ENCODE results near the gene KAZN. TPM values are rescaled to one million over a fixed set of nuclear protein-coding genes. Genes with fewer than 3 reads are reported as not detected.

The KAZN gene
- polyA plus RNA-seq, 1 donor from 2014 or later: 20.6 TPM

DNA sequence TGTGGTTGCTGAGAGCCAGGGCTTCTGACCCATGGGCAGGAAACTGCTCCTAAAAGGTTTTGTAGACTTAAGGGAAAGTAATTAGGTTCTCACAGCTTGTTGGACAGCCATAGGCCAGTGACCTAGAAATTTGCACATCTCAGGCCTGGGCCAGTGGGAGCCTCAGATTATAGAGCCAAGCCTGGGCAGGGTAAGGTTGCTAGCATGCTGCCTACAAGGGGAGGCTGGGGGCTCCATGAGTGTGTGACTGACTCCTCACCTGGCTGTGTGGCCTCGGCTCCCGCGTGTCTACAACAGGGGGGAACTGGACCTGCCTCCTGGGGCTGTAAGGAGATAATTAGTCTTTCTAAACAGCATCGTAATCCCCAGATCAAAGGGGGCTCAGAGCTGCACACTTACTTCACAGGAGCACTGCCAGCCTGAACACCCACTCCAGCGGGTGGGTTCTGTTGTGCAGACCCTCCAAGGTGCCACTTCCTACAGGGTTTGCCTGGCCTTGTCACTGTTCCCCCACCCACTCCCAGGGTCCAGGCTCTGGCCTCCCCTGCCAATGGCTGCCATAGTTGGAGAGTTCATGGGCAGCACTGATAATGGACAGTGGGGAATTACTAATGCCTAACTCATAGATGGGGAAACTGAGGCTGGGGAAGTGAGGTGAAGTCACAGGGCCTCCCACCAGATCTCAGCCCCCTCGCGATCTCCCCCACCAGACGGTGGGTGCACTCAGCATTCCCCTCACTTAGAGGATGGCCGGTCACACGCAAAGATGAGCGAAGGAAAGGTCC is 324.6 kb downstream of the KAZN start:
- Histone ChIP-seq H3K9me3 (ENCODE audit: low read length) (no peaks in the 10 kb centered on the region), H3K27me3 (ENCODE audit: insufficient read depth, low read depth, low read length) (peaks cover 5% of the 10 kb centered on the region), H3K4me3 (ENCODE audit: low read length) (peak overlapping the region; percentile 51), H4K20me1 (ENCODE audit: insufficient read depth) (peaks cover 8% of the 10 kb centered on the region), H3K27ac (ENCODE audit: low read length) (no peak overlapping the region), H3K4me2 (ENCODE audit: low read length) (no peak overlapping the region), H2AFZ (ENCODE audit: low read depth, low read length) (no peak overlapping the region), H3K9ac (ENCODE audit: low read length) (no peak overlapping the region), H3F3A (ENCODE audit: insufficient read depth, low read length, poor library complexity, severe bottlenecking) (no peaks in the 10 kb centered on the region), H3K9me2 (ENCODE audit: insufficient read depth, low read length) (no peaks in the 10 kb centered on the region), H3K79me2 (replicated peaks; ENCODE audit: insufficient read depth, low read length) (no peaks in the 10 kb centered on the region), H3K36me3 (ENCODE audit: insufficient read depth, low read length) (no peaks in the 10 kb centered on the region)
- TF ChIP-seq MXI1 (conservative IDR thresholded peaks at IDR 0.05; ENCODE audit: poor library complexity, severe bottlenecking): no peak
- no peak for TF ChIP-seq SMC3 (conservative IDR thresholded peaks at IDR 0.05; ENCODE audit: poor library complexity)
- TF ChIP-seq, protein P1, sequence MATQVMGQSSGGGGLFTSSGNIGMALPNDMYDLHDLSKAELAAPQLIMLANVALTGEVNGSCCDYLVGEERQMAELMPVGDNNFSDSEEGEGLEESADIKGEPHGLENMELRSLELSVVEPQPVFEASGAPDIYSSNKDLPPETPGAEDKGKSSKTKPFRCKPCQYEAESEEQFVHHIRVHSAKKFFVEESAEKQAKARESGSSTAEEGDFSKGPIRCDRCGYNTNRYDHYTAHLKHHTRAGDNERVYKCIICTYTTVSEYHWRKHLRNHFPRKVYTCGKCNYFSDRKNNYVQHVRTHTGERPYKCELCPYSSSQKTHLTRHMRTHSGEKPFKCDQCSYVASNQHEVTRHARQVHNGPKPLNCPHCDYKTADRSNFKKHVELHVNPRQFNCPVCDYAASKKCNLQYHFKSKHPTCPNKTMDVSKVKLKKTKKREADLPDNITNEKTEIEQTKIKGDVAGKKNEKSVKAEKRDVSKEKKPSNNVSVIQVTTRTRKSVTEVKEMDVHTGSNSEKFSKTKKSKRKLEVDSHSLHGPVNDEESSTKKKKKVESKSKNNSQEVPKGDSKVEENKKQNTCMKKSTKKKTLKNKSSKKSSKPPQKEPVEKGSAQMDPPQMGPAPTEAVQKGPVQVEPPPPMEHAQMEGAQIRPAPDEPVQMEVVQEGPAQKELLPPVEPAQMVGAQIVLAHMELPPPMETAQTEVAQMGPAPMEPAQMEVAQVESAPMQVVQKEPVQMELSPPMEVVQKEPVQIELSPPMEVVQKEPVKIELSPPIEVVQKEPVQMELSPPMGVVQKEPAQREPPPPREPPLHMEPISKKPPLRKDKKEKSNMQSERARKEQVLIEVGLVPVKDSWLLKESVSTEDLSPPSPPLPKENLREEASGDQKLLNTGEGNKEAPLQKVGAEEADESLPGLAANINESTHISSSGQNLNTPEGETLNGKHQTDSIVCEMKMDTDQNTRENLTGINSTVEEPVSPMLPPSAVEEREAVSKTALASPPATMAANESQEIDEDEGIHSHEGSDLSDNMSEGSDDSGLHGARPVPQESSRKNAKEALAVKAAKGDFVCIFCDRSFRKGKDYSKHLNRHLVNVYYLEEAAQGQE (IDR thresholded peaks at IDR 0.05; ENCODE audit: borderline replicate concordance): no peak
- no peak for TF ChIP-seq RAD21 (conservative IDR thresholded peaks at IDR 0.05)
- TF ChIP-seq, protein P2, sequence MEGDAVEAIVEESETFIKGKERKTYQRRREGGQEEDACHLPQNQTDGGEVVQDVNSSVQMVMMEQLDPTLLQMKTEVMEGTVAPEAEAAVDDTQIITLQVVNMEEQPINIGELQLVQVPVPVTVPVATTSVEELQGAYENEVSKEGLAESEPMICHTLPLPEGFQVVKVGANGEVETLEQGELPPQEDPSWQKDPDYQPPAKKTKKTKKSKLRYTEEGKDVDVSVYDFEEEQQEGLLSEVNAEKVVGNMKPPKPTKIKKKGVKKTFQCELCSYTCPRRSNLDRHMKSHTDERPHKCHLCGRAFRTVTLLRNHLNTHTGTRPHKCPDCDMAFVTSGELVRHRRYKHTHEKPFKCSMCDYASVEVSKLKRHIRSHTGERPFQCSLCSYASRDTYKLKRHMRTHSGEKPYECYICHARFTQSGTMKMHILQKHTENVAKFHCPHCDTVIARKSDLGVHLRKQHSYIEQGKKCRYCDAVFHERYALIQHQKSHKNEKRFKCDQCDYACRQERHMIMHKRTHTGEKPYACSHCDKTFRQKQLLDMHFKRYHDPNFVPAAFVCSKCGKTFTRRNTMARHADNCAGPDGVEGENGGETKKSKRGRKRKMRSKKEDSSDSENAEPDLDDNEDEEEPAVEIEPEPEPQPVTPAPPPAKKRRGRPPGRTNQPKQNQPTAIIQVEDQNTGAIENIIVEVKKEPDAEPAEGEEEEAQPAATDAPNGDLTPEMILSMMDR (IDR thresholded peaks at IDR 0.05; ENCODE audit: poor library complexity, severe bottlenecking): no peak
- no peak for TF ChIP-seq TAF1 (IDR thresholded peaks at IDR 0.05; ENCODE audit: low read depth)
- no peak for TF ChIP-seq EP300 (conservative IDR thresholded peaks at IDR 0.05; ENCODE audit: poor library complexity, severe bottlenecking)
- no peak for TF ChIP-seq POLR2AphosphoS5 (IDR thresholded peaks at IDR 0.05)
- no peak for TF ChIP-seq EZH2 (IDR thresholded peaks at IDR 0.05; ENCODE audit: borderline replicate concordance, insufficient read depth, low read length, poor library complexity, severe bottlenecking)

DNA sequence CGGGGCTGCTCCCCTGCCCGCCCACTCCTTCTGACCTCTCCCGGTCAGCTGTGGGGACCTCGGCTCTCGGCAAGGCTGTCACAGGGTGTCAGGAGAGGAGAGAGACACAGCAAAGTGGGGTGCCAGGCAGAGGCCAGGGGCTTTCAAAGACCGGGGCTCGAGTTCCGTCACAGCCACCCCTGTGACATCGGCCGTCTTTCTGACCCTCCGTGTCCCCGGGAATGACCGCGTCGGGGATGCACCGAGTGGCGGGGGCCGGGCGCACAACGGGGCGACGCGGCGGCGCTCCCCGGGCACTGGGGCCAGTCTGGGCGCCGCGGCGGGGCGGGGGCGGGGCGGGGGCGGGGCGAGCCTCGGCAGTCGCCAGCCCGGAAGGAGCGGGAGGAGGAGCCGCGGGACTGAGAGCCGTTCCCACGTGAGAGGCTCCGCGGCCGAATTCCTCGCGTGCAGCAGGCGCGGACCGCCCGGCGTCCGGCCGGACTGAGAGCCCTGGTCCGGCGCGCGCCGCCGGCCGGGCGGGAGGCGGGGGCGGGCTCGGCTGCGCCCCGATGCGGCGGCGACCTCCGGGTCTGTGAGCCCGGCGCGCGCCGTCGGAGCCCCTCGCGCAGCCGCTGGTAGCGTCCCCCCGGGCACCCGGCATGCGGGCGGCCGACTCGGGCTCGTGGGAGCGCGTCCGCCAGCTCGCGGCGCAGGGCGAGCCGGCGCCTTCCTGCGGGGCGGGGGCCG is 325.4 kb downstream of the KAZN start:
- H3K9me3 ChIP-seq (ENCODE audit: low read length): no peaks in the 10 kb centered on the region
- no peak overlapping the region for H3K4me2 ChIP-seq (ENCODE audit: low read length)
- no peak overlapping the region for H3K27ac ChIP-seq (ENCODE audit: low read length)
- H3K9ac ChIP-seq (ENCODE audit: low read length): no peak overlapping the region
- peaks cover 5% of the 10 kb centered on the region for H3K27me3 ChIP-seq (ENCODE audit: insufficient read depth, low read depth, low read length)
- peaks cover 8% of the 10 kb centered on the region for H4K20me1 ChIP-seq (ENCODE audit: insufficient read depth)
- H3K79me2 ChIP-seq (replicated peaks; ENCODE audit: insufficient read depth, low read length): no peaks in the 10 kb centered on the region
- H3K9me2 ChIP-seq (ENCODE audit: insufficient read depth, low read length): no peaks in the 10 kb centered on the region
- H2AFZ ChIP-seq (ENCODE audit: low read depth, low read length): no peak overlapping the region
- no peaks in the 10 kb centered on the region for H3F3A ChIP-seq (ENCODE audit: insufficient read depth, low read length, poor library complexity, severe bottlenecking)
- H3K4me3 ChIP-seq (ENCODE audit: low read length): peak overlapping the region; percentile 51
- H3K36me3 ChIP-seq (ENCODE audit: insufficient read depth, low read length): no peaks in the 10 kb centered on the region
- TF ChIP-seq POLR2AphosphoS5 (IDR thresholded peaks at IDR 0.05): no peak
- TF ChIP-seq SMC3 (conservative IDR thresholded peaks at IDR 0.05; ENCODE audit: poor library complexity): no peak
- no peak for TF ChIP-seq RAD21 (conservative IDR thresholded peaks at IDR 0.05)
- TF ChIP-seq, protein P1 (IDR thresholded peaks at IDR 0.05; ENCODE audit: borderline replicate concordance): no peak
- no peak for TF ChIP-seq EZH2 (IDR thresholded peaks at IDR 0.05; ENCODE audit: borderline replicate concordance, insufficient read depth, low read length, poor library complexity, severe bottlenecking)
- TF ChIP-seq TAF1 (IDR thresholded peaks at IDR 0.05; ENCODE audit: low read depth): no peak
- TF ChIP-seq, protein P2 (IDR thresholded peaks at IDR 0.05; ENCODE audit: poor library complexity, severe bottlenecking): no peak
- TF ChIP-seq MXI1 (conservative IDR thresholded peaks at IDR 0.05; ENCODE audit: poor library complexity, severe bottlenecking): no peak
- no peak for TF ChIP-seq EP300 (conservative IDR thresholded peaks at IDR 0.05; ENCODE audit: poor library complexity, severe bottlenecking)
